IPS-18c (cell line): ENCODE results near the gene SRM.
"Not testable (repeated sequence)": the region's sequence is repeated elsewhere in the genome, so short reads cannot be mapped to it uniquely, and the experiment has no call there.

Source experiments
- H3K4me3 ChIP-seq: 2 replicates; pipeline ENCODE4 v1.7.0; 2013; ENCODE audit warnings: low read depth, mild to moderate bottlenecking, low read length, moderate library complexity; ENCODE audit not compliant: insufficient read depth
- H3K9me3 ChIP-seq: one replicate; pipeline ENCODE4 v1.6.1; 2013; ENCODE audit warnings: mild to moderate bottlenecking, low read length, moderate library complexity; ENCODE audit not compliant: control insufficient read depth, insufficient read depth

SRM gene

DNA sequence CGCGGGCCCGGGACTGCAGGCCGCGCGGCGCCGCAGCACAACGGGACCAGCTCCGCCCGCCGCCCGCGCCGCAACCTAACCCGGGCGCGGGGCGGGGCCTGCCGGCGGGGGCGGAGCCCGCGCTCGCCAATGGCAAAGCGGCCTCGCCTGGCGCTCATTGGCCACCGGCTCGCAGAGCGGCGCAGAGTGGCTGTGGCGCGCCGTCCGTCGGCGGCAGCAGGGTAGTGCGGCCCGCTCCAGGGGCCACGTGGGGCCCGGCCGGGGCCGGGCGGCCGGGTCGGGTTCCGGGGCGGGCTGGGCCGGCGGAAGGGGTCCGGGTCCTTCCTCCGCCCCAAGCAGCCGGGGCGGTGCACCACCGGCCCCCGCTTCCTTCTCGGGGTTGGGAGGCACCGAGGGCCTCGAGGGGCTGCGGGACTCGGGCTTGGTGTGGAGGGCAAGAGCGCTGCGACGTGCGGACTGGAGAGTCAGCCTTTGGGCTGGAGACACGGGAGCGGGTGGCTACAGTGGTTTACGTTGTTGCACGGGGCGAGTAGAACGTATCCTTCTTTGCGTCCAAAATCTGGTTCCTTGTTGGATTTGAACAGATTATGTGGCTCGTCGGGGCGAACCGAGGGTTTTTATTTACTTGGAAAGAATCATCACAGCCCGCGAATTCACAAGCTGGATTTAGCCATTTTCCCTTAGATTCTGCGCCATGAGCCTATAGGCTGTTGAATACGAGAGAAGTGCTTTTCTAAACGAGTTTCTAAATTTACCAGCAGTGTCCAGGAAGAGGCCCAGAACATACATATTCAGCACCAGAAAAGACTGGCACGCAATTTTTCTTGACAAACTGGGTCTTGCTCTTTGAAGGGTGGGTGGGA, at the start of gene SRM:
TSS of gene SRM (minus strand) at position 51 of the 863 bp plus-strand sequence. CDS start 75 bp downstream, outside the sequence.
- Histone ChIP-seq H3K9me3 (peaks cover 3% of the 10 kb centered on the region), H3K4me3 (peak within 1 kb of the TSS; percentile 85)

DNA sequence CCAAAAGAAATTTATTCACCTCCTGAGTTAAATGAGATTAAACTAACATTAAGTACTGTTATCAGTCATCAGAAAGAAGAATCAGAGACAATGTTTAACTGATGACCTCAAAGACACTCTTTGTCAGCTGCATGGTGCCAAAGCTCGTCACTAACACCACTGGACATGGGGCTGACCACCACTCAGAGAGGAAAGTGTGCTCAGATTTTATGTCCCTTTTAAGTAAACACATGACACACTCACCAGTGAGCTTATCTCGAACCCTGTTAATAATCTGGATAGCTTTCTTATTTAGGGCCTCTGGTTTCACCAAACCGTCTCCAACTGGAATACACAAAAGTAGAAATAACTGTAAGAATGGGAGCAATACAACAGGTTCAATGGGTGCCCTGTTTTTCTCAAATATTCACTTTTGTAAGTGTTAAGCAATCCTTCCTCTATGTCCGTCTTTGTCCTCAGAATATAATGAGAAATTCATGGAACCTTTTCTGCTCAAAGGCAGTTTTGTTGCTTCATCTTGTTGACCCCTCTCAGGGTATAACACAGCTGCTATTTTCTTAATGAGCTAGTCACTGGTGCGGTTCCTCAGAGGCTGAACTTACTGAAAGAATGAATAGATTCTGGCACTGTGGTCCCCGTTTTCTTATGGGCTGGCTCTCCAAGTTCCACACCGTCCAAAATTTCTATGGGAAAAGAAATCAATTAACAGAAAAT, 49.4 kb upstream of the SRM start:
- H3K9me3 ChIP-seq, result peaks cover 2% of the 10 kb centered on the region
- H3K4me3 ChIP-seq, result no peak overlapping the region

DNA sequence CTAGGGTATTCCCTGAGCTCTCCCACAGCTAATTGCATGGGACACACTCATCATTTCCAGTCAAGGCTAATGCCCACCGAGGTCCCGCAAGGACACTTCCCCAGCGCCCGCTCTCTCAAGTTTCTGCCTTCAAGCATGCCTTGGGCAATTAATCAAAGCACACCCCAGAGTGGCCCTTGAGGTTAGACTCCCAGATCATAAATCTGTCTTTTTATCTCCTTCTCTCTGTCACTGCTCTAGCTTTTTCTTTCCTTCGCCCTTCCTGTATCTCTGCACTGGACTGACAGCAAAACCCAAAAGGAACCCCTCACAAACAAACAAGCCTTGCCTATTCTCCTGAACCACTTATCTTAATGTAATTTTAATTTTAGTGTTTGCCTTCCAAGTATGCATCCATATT, 47.8 kb upstream of the SRM start:
- Histone ChIP-seq H3K4me3 (no peak overlapping the region), H3K9me3 (peaks cover 2% of the 10 kb centered on the region)

- H3K9me3 ChIP-seq, result peaks cover 4% of the 10 kb centered on the region
- H3K4me3 ChIP-seq, result no peak overlapping the region
Measured at GRCh38 chr1:11105586-11105985, 45.8 kb upstream of the SRM start.

GRCh38 chr1:11101347-11101746, 41.5 kb upstream of the SRM start:
- Histone ChIP-seq H3K9me3 (peaks cover 2% of the 10 kb centered on the region), H3K4me3 (no peak overlapping the region)

- H3K4me3 ChIP-seq, result not testable (repeated sequence)
Measured at GRCh38 chr1:11100806-11101205, 41.0 kb upstream of the SRM start.

GRCh38 chr1:11100149-11100493, 40.3 kb upstream of the SRM start:
- H3K4me3 ChIP-seq, result peak overlapping the region; percentile 99; the same call in 1 of the 2 replicates

More at GRCh38 chr1:11100806-11101205, 41.0 kb upstream of the SRM start:
- H3K9me3 ChIP-seq, result not testable (repeated sequence)

GRCh38 chr1:11099310-11100148, 39.7 kb upstream of the SRM start, which contains the start of gene EXOSC10:
EXOSC10 (minus strand) TSS chr1:11099869; CDS start chr1:11099831, 38 bp downstream.
- Histone ChIP-seq H3K9me3 (peaks cover 2% of the 10 kb centered on the region), H3K4me3 (peak within 1 kb of the TSS; percentile 99)

More at GRCh38 chr1:11100149-11100493, 40.3 kb upstream of the SRM start:
- peaks cover 2% of the 10 kb centered on the region for H3K9me3 ChIP-seq

DNA sequence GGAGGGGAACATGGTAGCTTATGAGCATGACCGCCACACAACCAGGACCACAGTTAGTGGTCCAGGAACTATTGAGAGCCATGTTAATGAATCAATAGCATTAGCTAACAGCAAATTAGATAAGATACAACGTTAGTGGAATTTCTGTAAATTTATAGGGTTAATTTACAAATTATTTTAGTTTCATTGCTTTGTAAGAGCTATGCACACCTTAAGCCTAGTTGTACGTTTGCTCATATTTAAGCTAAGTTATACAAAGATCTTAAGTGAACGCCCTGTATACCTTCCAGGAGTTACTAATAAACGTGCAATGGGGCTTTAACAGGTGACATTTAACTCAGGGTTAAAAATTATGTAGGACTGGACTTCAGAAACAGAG, 39.1 kb upstream of the SRM start:
- Histone ChIP-seq H3K9me3 (peaks cover 2% of the 10 kb centered on the region), H3K4me3 (peak overlapping the region; percentile 99)

GRCh38 chr1:11083784-11084183, 24.0 kb upstream of the SRM start:
- H3K4me3 ChIP-seq, H3K9me3 ChIP-seq: not testable (repeated sequence)

DNA sequence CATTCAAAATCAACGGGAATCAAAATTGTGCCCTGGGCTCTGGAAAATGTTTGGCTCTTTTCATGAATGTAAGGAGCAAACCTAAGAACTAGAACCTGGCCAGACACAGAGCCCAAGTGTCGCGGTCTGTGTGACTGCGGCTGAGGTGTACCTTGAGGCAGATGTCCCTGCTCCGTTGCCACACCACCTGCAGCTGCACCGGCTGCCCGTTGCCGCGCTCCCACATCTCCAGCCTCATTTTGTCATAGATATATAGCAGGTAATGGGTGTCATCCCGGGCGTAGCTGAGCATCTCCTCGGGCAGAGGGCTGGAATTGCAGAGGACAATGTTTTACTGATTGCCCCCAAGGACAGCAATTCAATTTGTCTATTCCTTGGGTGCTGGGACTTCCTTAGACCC, 21.1 kb upstream of the SRM start:
- H3K4me3 ChIP-seq, result no peak overlapping the region
- no peaks in the 10 kb centered on the region for H3K9me3 ChIP-seq

DNA sequence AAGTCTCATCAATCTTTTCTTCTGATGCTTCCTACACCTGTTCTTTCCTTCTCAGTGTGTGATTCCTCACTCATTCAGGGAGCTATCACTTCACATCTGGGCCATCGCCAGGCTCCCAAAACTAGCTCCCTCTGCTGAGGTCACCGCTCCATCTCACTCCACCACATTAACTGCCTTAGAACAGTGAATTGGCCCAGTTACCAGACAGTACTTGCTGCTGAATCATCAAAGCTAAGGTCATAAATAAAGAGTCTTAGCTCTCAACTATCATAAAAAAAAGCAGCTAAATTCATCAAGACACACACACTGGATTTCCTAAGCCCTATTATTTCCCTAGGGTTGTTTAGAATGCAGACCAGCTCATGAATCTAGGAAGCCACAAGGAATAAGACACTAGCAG, 18.8 kb upstream of the SRM start:
- Histone ChIP-seq H3K4me3 (no peak overlapping the region), H3K9me3 (no peaks in the 10 kb centered on the region)

DNA sequence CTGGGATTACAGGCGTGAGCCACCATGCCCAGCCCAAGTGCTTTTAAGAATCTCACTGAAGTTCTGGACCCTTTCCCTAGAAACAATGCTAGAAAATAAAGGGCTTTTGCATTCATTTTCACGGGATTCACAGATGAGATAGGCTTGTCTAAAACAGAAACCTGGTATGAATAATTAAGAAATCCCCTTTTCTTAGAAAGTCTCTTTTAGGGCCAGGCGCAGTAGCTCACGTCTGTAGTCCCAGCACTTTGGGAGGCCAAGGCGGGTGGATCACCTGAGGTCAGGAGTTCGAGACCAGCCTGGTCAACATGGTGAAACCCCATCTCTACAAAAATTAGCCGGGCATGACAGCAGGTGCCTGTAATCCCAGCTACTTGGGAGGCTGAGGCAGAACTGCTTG, 13.6 kb upstream of the SRM start:
- not testable (repeated sequence) for H3K4me3 ChIP-seq

GRCh38 chr1:11072216-11072917, 12.5 kb upstream of the SRM start:
- no peak overlapping the region for H3K4me3 ChIP-seq

More for the DNA sequence above, 13.6 kb upstream of the SRM start:
- H3K9me3 ChIP-seq, result not testable (repeated sequence)

DNA sequence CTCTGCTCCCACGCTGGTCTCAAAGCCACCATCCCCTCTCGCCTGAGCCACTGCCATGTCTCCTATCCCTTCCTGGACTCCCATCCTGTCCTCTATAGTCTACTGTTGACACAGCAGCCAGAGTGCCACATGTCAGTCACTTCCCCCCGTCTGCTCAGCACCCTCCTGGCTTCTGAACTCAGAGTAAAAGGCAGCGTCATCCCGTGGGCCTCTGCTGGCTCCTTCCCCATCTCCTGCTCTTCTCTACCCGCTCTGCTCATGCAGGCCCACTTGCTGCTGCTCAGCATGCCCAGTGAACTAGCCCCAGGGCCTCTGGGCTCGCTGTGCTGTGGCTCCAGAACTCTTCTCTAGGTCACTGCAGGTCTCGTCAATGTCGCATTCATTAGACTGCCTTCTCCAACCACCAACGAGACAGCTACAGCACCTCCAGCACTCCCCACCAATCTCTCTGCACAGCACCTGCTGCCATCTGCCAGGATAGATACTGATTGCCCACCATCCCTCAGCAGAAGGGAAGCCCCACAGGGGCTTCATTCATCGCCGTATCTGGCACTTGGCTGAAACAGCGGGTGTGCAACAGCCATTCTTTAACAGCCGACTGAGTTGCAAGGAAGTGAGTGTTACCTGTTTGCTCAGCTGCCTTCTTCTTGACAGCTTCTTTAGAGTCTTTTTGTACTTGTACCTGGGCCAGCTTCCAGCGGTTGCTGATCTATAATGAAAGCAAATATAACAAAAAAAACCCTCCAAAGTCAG, 11.8 kb upstream of the SRM start:
- no peak overlapping the region for H3K4me3 ChIP-seq
- no peaks in the 10 kb centered on the region for H3K9me3 ChIP-seq

More at GRCh38 chr1:11072216-11072917, 12.5 kb upstream of the SRM start:
- H3K9me3 ChIP-seq, result no peaks in the 10 kb centered on the region

DNA sequence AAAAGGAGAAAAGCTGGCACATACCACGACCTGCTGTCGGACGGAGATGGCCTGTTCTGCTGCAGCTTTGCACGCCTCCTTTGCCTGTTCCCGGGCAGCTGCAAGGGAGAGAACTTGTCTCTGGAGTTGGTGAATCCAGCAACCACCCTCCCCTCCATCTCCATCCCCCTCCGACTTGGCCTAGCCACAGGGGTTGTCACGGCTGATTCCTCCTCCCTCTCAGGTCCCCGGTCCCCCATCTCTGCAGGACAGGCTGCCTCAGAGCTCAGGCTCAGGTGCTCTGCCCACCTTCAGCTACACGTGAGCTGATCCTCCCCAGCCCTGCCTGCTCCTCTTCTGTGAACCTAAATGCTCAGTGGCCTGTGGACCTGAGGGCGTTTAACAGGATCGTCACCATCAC, 11.1 kb upstream of the SRM start:
- H3K9me3 ChIP-seq, result no peaks in the 10 kb centered on the region
- H3K4me3 ChIP-seq, result no peak overlapping the region
